Anterior cingulate cortex (tissue), 58 donors: ENCODE results near the gene WASF3.
A peak's percentile ranks its signal among the peaks of the same experiment; 100 is the strongest.
"Not testable (repeated sequence)": the region's sequence is repeated elsewhere in the genome, so short reads cannot be mapped to it uniquely, and the experiment has no call there.

Experiments
- DNase-seq, 58 donors: peaks; one replicate each; lab custom pipeline; 2025; lab: John Stamatoyannopoulos, UW

Gene WASF3

GRCh38 chr13:26705536-26705935, 148.1 kb downstream of the WASF3 start:
- no peak for DNase-seq

GRCh38 chr13:26706381-26706780, 148.9 kb downstream of the WASF3 start:
- no peak for DNase-seq

- peak in 36 of 58 donors; percentile 9 to 72 (median 32) for DNase-seq
Observed at GRCh38 chr13:26707122-26708006, 149.9 kb downstream of the WASF3 start.

- DNase-seq, result no peak
Observed at GRCh38 chr13:26708007-26708297, 150.5 kb downstream of the WASF3 start.

GRCh38 chr13:26709461-26709860, 152.0 kb downstream of the WASF3 start:
- no peak for DNase-seq

GRCh38 chr13:26710166-26710565, 152.7 kb downstream of the WASF3 start:
- no peak for DNase-seq

GRCh38 chr13:26711211-26711610, 153.7 kb downstream of the WASF3 start:
- DNase-seq, result no peak

GRCh38 chr13:26713341-26713740, 155.9 kb downstream of the WASF3 start:
- no peak for DNase-seq

- no peak for DNase-seq
Observed at GRCh38 chr13:26716984-26717383, 159.5 kb downstream of the WASF3 start.

- no peak for DNase-seq
Observed at GRCh38 chr13:26718146-26718545, 160.7 kb downstream of the WASF3 start.

- DNase-seq, result no peak
Observed at GRCh38 chr13:26718872-26719271, 161.4 kb downstream of the WASF3 start.

GRCh38 chr13:26719356-26719945, 162.0 kb downstream of the WASF3 start:
- no peak for DNase-seq

- DNase-seq, result peak in 22 of 58 donors; percentile 5 to 42 (median 18)
Observed at GRCh38 chr13:26721251-26722121, 164.0 kb downstream of the WASF3 start.

GRCh38 chr13:26722321-26722720, 164.8 kb downstream of the WASF3 start:
- peak in 2 of 58 donors; percentile 4 to 31 for DNase-seq

- DNase-seq, result not testable (repeated sequence)
Observed at GRCh38 chr13:26723620-26724019, 166.1 kb downstream of the WASF3 start.

- DNase-seq, result no peak
Observed at GRCh38 chr13:26726684-26727083, 169.2 kb downstream of the WASF3 start.

- no peak for DNase-seq
Observed at GRCh38 chr13:26727122-26727521, 169.6 kb downstream of the WASF3 start.

- DNase-seq, result no peak
Observed at GRCh38 chr13:26727633-26728032, 170.2 kb downstream of the WASF3 start.

GRCh38 chr13:26735677-26736076, 178.2 kb downstream of the WASF3 start:
- no peak for DNase-seq
